D721Med (cell line): Measurements from ENCODE around the gene TEPSIN.

Experiments
- DNase-seq: peaks from one replicate; pipeline ENCODE4 v3.0.0; 2011; ENCODE audit warnings: low spot score; ENCODE audit not compliant: insufficient read length
- FAIRE-seq: peaks from 2 replicates; lab custom pipeline; 2011; peaks lifted over from hg19 to GRCh38; lab: Jason Lieb, UNC
- TF ChIP-seq, protein P1 (sequence below): IDR thresholded peaks from 2 replicates; pipeline ENCODE4 v1.5.1; 2012; ENCODE audit warnings: mild to moderate bottlenecking, control low read depth; ENCODE audit not compliant: insufficient read depth; ENCODE audit errors: missing control alignments

The TEPSIN gene

GRCh38 chr17:81240761-81241160 lies 1.9 kb upstream of the TEPSIN start:
- DNase-seq (no peak), FAIRE-seq (no peak)
- TF ChIP-seq, protein P1, sequence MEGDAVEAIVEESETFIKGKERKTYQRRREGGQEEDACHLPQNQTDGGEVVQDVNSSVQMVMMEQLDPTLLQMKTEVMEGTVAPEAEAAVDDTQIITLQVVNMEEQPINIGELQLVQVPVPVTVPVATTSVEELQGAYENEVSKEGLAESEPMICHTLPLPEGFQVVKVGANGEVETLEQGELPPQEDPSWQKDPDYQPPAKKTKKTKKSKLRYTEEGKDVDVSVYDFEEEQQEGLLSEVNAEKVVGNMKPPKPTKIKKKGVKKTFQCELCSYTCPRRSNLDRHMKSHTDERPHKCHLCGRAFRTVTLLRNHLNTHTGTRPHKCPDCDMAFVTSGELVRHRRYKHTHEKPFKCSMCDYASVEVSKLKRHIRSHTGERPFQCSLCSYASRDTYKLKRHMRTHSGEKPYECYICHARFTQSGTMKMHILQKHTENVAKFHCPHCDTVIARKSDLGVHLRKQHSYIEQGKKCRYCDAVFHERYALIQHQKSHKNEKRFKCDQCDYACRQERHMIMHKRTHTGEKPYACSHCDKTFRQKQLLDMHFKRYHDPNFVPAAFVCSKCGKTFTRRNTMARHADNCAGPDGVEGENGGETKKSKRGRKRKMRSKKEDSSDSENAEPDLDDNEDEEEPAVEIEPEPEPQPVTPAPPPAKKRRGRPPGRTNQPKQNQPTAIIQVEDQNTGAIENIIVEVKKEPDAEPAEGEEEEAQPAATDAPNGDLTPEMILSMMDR: no peak

DNA sequence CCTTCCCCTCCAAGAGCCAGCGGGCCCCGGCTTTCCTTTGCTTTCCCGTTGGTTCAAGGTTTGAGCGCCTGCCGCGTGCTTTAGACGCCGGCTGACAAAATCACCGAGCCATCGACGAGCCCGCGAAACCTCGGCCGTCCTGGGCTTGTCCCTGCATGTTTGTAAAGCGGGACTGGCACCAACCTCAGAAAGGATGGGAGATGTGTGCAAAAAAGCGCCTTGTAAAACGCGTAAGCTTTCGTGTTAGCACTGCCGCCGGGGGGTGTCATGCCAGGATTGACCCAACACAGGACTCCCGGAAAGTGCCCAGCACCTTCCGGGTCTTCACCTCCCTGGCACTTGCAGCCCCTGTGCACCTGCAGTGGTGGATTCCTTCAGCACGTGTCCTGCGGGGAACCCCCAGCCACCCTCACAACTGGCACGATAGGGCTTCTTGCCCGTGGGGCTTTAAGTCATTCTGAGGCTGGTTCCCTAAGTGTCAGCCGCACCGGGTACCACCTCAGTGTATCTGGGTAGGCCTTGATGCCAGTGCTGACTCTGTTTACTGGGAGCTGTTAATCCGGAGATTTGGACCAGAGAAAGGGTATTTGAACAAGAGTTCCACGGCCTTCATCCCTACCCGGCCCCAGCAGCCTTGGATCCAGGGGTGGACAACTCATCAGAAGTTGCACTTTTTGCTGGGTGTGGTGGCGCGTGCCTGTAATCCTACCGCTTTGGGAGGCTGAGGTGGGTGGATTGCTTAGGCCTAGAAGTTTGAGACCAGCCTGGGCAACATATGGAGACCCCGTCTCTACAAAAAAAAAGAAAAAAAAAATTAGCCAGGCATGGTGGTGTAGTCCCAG lies 1.1 kb upstream of the TEPSIN start:
- TF ChIP-seq, protein P1: no peak
- no peak for FAIRE-seq
- DNase-seq: no peak

- no peak for FAIRE-seq
- TF ChIP-seq, protein P1: no peak
- no peak for DNase-seq
These were observed 403 bp downstream of the TEPSIN start for GRCh38 chr17:81238490-81238814.

- TF ChIP-seq, protein P1: no peak
- DNase-seq (no peak), FAIRE-seq (no peak)
These were observed 1.0 kb downstream of the TEPSIN start for GRCh38 chr17:81237591-81238489.

DNA sequence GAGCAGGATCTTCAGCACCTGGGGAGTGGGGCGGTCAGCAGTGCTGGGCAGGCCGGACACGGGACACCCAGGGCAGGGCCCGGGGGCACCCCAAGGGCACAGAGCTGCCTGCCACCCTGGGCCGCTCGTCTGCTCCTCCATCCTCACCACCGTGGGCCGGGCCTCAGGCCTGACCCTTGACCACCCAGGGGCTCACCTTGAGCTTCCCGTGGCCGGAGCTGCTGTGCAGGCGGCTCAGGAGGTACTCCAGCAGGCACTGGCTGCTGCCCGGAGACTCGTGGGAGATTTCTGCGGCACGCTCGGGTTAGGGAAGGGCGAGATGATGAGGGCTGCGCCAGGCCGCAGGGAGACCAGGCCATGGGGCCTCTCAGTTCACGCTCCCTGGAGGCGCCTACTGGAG lies 2.1 kb downstream of the TEPSIN start:
- no peak for DNase-seq
- TF ChIP-seq, protein P1: no peak

DNA sequence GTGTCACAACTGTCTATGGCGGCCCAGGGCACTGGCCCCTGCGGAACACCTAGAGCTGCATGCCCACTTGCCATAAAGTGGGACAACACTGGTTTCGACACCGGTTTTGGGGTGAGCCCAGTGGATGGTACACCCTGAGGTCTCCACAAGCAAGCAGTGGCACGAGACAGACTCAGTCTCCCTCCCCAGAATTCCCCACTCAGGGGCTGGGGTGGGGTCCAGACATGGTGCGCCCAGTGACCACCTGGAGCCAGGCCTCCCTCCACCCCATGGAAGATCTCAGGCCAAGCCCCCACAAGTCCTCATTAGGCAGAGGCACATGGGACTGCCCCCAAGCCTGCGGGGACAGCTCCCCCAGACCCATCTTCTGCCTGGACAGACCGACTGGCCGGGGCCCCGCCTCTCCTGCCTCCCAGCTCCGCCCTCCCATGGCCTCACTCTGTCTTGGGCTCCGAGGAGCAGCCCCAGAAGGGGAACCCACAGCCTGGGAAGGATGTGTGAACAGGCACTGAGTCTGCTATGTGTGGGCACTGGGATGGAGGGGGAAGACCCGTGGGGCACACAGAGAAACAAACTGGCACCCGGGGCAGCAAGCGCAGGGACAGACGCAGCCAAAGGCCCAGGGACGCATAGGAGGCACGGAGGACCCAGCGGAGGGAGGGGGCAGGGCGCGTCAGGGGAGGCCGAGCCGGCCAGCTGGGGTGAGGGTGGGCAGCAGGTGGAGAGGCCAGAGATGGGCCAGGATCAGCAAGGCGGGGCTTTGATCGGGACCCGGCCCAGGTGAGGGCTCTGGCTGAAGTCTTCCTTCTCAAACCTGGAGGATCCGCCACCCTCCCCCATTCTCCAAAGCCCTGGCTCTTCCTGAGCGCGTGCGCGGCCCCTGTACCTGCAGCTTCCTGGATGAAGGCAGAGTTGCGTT lies 2.8 kb downstream of the TEPSIN start:
- FAIRE-seq (no peak), DNase-seq (no peak)
- TF ChIP-seq, protein P1: no peak

More for the DNA sequence above, 2.1 kb downstream of the TEPSIN start:
- FAIRE-seq: no peak
